A673 (cell line): ENCODE data around the gene RPS6KA2. TPM values are rescaled to one million over a fixed set of nuclear protein-coding genes. Genes with fewer than 3 reads are reported as not detected.
A peak's percentile ranks its signal among the peaks of the same experiment; 100 is the strongest.

Source experiments
- BruUV-seq: library from RNA; stranded (reverse); fragments of 400-500 nt; replicated peaks from 2 replicates; lab custom pipeline; 2021; lab: Mats Ljungman, UMichigan
- CTCF ChIA-PET: fragments of 300-600 bp; sonication (Branson Sonifier 250); formaldehyde crosslinking; loops from one replicate; lab custom pipeline; 2022; ENCODE audit warnings: antibody characterized with exemption; lab: Charles Lee
- POLR2A ChIA-PET: fragments of 300-600 bp; sonication (Branson Sonifier 250); formaldehyde crosslinking; loops from one replicate; lab custom pipeline; 2022; ENCODE audit warnings: antibody characterized with exemption; ENCODE audit not compliant: low non-redundant PET; lab: Charles Lee
- DNase-seq: peaks from one replicate; pipeline ENCODE4 v3.0.0-alpha.2; 2015; ENCODE audit warnings: low spot score
- H3K27ac ChIP-seq: fragments of 200-600 bp; sonication (generic); 2 replicates; pipeline ENCODE4 v1.5.1; 2016; ENCODE audit warnings: mixed run types, low read depth, mild to moderate bottlenecking, mixed read lengths, antibody characterized with exemption, low read length; ENCODE audit not compliant: poor library complexity, severe bottlenecking
- H3K27me3 ChIP-seq: fragments of 200-600 bp; sonication (generic); replicated peaks from 2 replicates; pipeline ENCODE4 v1.6.1; 2017; ENCODE audit warnings: mixed run types, low read depth, mild to moderate bottlenecking, mixed read lengths, antibody characterized with exemption, low read length; ENCODE audit not compliant: insufficient read depth, poor library complexity
- H3K36me3 ChIP-seq: fragments of 200-600 bp; sonication (generic); 2 replicates; pipeline ENCODE4 v1.6.1; 2016; ENCODE audit warnings: mixed run types, mild to moderate bottlenecking, mixed read lengths, antibody characterized with exemption, low read length; ENCODE audit not compliant: insufficient read depth, poor library complexity, severe bottlenecking
- H3K4me1 ChIP-seq: fragments of 200-600 bp; sonication (generic); 2 replicates; pipeline ENCODE4 v1.6.1; 2017; ENCODE audit warnings: mixed run types, mild to moderate bottlenecking, mixed read lengths, antibody characterized with exemption, low read length; ENCODE audit not compliant: insufficient read depth, poor library complexity, severe bottlenecking
- H3K4me3 ChIP-seq: fragments of 200-600 bp; sonication (generic); 2 replicates; pipeline ENCODE4 v1.5.1; 2016; ENCODE audit warnings: low read depth, mixed run types, mild to moderate bottlenecking, mixed read lengths, low read length; ENCODE audit not compliant: poor library complexity, severe bottlenecking
- H3K9me3 ChIP-seq: fragments of 200-600 bp; sonication (generic); 2 replicates; pipeline ENCODE4 v1.6.1; 2016; ENCODE audit warnings: mixed run types, low read depth, mild to moderate bottlenecking, mixed read lengths, antibody characterized with exemption, low read length; ENCODE audit not compliant: poor library complexity, severe bottlenecking
- EZH2 ChIP-seq: fragments of 200-600 bp; sonication (generic); IDR thresholded peaks from 2 replicates; pipeline ENCODE4 v1.6.1; 2017; ENCODE audit warnings: borderline replicate concordance, low read depth, mild to moderate bottlenecking, mixed read lengths, antibody characterized with exemption, low read length; ENCODE audit not compliant: poor library complexity, severe bottlenecking
- intact Hi-C: fragments of 100-400 bp; cut with micrococcal nuclease; formaldehyde crosslinking; loops from one replicate; pipeline ENCODE4 v1.10.0; 2022; ENCODE audit not compliant: unreplicated experiment
- total RNA-seq: library from RNA; stranded (reverse); gene quantifications from 2 replicates; pipeline ENCODE4 v1.2.3, GENCODE V29; 2021
- TF ChIP-seq, protein P1 (sequence below): fragments of 300-800, 200-600 bp; sonication (generic); conservative IDR thresholded peaks from 2 replicates; pipeline ENCODE4 v1.5.1; 2017; ENCODE audit warnings: low read depth, mild to moderate bottlenecking, antibody characterized with exemption, low read length, moderate library complexity, mixed read lengths

The RPS6KA2 gene
- total RNA-seq, 1 experiment from 2014 or later = 30.1 TPM

DNA sequence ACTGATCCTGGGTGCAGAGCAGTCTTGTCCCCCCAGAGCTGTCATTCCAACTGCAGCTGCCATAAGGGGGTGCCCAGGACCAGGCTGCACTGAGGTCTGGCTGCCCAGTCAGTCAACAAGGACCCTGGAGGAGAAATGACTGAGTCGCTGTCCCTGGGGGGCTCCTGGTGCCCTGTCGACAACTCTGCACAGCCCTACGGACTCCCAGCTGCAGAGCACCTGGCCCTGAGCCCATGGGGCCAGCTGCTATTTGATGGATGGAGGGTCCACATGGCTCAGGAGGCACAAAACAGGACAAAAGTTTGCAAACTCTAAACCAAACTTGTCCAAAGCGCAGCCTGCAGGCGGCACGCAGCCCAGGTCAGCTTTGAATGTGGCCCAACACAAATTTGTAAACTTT is 46.3 kb upstream of the RPS6KA2 start:
- TF ChIP-seq, protein P1, sequence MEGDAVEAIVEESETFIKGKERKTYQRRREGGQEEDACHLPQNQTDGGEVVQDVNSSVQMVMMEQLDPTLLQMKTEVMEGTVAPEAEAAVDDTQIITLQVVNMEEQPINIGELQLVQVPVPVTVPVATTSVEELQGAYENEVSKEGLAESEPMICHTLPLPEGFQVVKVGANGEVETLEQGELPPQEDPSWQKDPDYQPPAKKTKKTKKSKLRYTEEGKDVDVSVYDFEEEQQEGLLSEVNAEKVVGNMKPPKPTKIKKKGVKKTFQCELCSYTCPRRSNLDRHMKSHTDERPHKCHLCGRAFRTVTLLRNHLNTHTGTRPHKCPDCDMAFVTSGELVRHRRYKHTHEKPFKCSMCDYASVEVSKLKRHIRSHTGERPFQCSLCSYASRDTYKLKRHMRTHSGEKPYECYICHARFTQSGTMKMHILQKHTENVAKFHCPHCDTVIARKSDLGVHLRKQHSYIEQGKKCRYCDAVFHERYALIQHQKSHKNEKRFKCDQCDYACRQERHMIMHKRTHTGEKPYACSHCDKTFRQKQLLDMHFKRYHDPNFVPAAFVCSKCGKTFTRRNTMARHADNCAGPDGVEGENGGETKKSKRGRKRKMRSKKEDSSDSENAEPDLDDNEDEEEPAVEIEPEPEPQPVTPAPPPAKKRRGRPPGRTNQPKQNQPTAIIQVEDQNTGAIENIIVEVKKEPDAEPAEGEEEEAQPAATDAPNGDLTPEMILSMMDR = no peak
- no peak for TF ChIP-seq EZH2
- H3K36me3 ChIP-seq = no peaks in the 10 kb centered on the region
- ChIA-PET CTCF (interaction anchor here (0.5 kb wide), 1 partner anchor 200 kb away, joined by 6 read pairs; no protein-coding TSS in a partner anchor), POLR2A (no interaction called here)
- H3K4me1 ChIP-seq = peaks cover 35% of the 10 kb centered on the region
- no peaks in the 10 kb centered on the region for H3K27me3 ChIP-seq
- no TSS peak for BruUV-seq
- peak overlapping the region; percentile 32 for H3K27ac ChIP-seq
- H3K9me3 ChIP-seq = peaks cover 5% of the 10 kb centered on the region
- no peak overlapping the region for H3K4me3 ChIP-seq
- no peak for DNase-seq
- intact Hi-C loops = loop anchor here (5.0 kb wide), 1 partner anchor 46 kb away; the partner anchor contains the start of gene RPS6KA2

GRCh38 chr6:166672624-166673206 is 45.7 kb upstream of the RPS6KA2 start:
- TF ChIP-seq EZH2 = no peak
- TF ChIP-seq, protein P1 = no peak
- intact Hi-C loops = loop anchor here (5.0 kb wide), 1 partner anchor 45 kb away; the partner anchor contains the start of gene RPS6KA2
- no TSS peak for BruUV-seq
- no peak overlapping the region for H3K4me3 ChIP-seq
- peak; percentile 78 for DNase-seq
- H3K27ac ChIP-seq = peak overlapping the region; percentile 32
- ChIA-PET CTCF (interaction anchor here (0.5 kb wide), 1 partner anchor 199 kb away, joined by 6 read pairs; no protein-coding TSS in a partner anchor), POLR2A (no interaction called here)
- no peaks in the 10 kb centered on the region for H3K36me3 ChIP-seq
- peaks cover 35% of the 10 kb centered on the region for H3K4me1 ChIP-seq
- H3K27me3 ChIP-seq = no peaks in the 10 kb centered on the region
- peaks cover 5% of the 10 kb centered on the region for H3K9me3 ChIP-seq

GRCh38 chr6:166672146-166672545 is 45.1 kb upstream of the RPS6KA2 start:
- Histone ChIP-seq H3K27ac (peak overlapping the region; percentile 32), H3K36me3 (no peaks in the 10 kb centered on the region), H3K27me3 (no peaks in the 10 kb centered on the region), H3K4me1 (peaks cover 35% of the 10 kb centered on the region), H3K4me3 (no peak overlapping the region), H3K9me3 (peaks cover 5% of the 10 kb centered on the region)
- intact Hi-C loops = loop anchor here (5.0 kb wide), 1 partner anchor 45 kb away; the partner anchor contains the start of gene RPS6KA2
- ChIA-PET CTCF (no interaction called here), POLR2A (no interaction called here)
- BruUV-seq = no TSS peak
- TF ChIP-seq, protein P1 = no peak
- DNase-seq = peak; percentile 70
